NT2/D1 (cell line): ENCODE data around the gene SELPLG.

Experiments used
- YY1 ChIP-seq: IDR thresholded peaks from 2 replicates; pipeline ENCODE4 v1.6.1; 2011; ENCODE audit not compliant: insufficient read length, insufficient read depth
- ZNF274 ChIP-seq: IDR thresholded peaks from 2 replicates; pipeline ENCODE4 v1.6.1; 2011; ENCODE audit warnings: mild to moderate bottlenecking, low read depth, low read length

DNA sequence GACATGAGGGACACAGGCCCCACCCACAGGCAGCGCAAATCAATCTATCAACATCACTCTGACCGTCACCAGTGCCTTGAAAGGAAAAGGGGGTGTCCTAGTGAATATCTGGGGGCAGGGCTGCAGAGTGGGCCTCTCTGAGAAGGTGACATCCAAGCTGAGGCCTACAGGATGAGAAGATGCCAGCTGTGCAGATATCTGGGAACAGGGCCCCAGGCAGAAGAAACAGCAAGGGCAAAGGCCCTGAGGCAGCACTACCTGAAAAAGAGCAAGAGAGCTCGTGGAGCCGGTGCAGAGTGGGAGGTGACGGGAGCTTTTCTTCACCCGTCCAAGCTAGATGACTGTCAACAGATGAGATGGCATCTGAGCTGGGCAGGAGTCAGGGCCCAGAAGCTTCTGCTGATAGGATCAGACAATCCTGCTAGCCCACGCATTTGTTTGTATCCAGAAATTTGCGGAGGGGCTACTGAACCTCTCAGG is 23.3 kb downstream of the SELPLG start:
- no peak for TF ChIP-seq YY1
- TF ChIP-seq ZNF274, result no peak
